Progenitor cell of endocrine pancreas (in vitro differentiated cells): ENCODE data around the gene PRM3. TPM values are rescaled to one million over a fixed set of nuclear protein-coding genes. Genes with fewer than 3 reads are reported as not detected.

ENCODE experiments used
- DNase-seq: peaks from one replicate; pipeline ENCODE4 v3.0.0; 2021; ENCODE audit warnings: low spot score; ENCODE audit not compliant: unreplicated experiment
- H3K27ac Mint-ChIP-seq: 2 replicates; pipeline ENCODE4 v1.8.0; 2021; ENCODE audit warnings: mild to moderate bottlenecking, moderate library complexity, mixed read lengths
- H3K27me3 Mint-ChIP-seq: 2 replicates; pipeline ENCODE4 v1.8.0; 2021; ENCODE audit warnings: mixed read lengths
- H3K36me3 Mint-ChIP-seq: 2 replicates; pipeline ENCODE4 v1.8.0; 2022; ENCODE audit warnings: mixed read lengths; ENCODE audit not compliant: insufficient read depth
- H3K4me1 Mint-ChIP-seq: 2 replicates; pipeline ENCODE4 v1.8.0; 2021; ENCODE audit warnings: low read depth, mixed read lengths
- H3K4me3 Mint-ChIP-seq: 2 replicates; pipeline ENCODE4 v1.8.0; 2021; ENCODE audit warnings: low read depth, mild to moderate bottlenecking, moderate library complexity, mixed read lengths
- H3K9me3 Mint-ChIP-seq: 2 replicates; pipeline ENCODE4 v1.8.0; 2021; ENCODE audit warnings: low read depth, mixed read lengths
- total RNA-seq: library from RNA; stranded (reverse); gene quantifications from 2 replicates; pipeline ENCODE4 v1.2.1, GENCODE V29; 2021
- TF ChIP-seq, protein P1 (sequence below): fragments of 200-600 bp; sonication (generic); IDR thresholded peaks from one replicate; pipeline ENCODE4 v1.5.0; 2021; ENCODE audit warnings: antibody characterized with exemption, mild to moderate bottlenecking; ENCODE audit not compliant: unreplicated experiment

Gene PRM3
- total RNA-seq, 1 donor from 2014 or later = not detected

DNA sequence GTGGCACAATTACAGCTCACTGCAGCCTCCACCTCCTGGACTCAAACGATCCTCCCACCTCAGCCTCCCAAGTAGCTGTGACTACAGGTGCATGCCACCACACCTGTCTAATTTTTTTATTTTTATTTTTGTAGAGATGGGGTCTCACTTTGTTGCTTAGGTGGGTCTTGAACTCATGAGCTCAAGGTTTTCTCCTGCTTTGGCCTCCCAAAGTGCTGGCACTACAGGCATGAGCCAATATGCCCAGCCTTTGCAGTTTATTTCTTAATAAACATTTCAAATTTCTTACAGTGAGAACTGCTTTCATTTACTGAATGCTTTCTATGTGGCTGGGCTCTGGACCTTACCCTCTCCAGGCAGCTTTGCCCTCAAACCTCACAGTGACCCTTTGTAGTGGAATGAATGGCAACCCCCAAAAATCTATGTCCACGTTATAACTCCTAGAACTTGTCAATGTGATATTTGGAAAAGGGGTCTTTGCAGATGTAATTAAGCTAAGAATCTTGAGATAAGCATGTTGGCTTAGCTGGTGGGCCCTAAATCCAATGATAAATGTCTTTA is 2.7 kb downstream of the PRM3 start:
- peaks cover 10% of the 10 kb centered on the region for H3K4me1 Mint-ChIP-seq
- TF ChIP-seq, protein P1, sequence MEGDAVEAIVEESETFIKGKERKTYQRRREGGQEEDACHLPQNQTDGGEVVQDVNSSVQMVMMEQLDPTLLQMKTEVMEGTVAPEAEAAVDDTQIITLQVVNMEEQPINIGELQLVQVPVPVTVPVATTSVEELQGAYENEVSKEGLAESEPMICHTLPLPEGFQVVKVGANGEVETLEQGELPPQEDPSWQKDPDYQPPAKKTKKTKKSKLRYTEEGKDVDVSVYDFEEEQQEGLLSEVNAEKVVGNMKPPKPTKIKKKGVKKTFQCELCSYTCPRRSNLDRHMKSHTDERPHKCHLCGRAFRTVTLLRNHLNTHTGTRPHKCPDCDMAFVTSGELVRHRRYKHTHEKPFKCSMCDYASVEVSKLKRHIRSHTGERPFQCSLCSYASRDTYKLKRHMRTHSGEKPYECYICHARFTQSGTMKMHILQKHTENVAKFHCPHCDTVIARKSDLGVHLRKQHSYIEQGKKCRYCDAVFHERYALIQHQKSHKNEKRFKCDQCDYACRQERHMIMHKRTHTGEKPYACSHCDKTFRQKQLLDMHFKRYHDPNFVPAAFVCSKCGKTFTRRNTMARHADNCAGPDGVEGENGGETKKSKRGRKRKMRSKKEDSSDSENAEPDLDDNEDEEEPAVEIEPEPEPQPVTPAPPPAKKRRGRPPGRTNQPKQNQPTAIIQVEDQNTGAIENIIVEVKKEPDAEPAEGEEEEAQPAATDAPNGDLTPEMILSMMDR = no peak
- no peak overlapping the region for H3K4me3 Mint-ChIP-seq
- no peaks in the 10 kb centered on the region for H3K9me3 Mint-ChIP-seq
- no peak overlapping the region for H3K27ac Mint-ChIP-seq
- DNase-seq = no peak
- H3K36me3 Mint-ChIP-seq = no peaks in the 10 kb centered on the region
- H3K27me3 Mint-ChIP-seq = no peaks in the 10 kb centered on the region

DNA sequence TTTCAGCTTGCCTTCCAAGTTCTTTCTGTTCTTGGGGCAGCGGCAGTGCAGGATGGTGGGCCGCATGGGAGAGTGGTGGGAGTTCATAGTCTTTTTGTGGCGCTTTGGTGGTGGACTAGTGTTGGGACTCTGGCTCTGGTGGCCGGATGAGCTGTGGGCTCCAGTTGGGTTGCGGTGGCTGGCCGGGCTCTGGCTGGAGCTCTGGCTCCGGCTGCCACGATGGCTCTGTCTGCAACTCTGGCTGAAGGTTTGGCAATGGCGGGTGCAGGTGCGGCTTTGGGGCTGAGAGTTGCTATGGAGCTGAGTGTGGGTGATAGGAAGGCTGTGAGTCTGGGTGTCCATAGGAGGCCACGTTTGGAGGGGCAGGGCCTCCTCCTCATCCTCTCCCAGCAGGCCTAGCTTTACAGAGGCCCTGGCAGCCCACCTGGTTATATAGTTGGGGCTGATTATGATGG is 4.5 kb downstream of the PRM3 start, which contains the start of gene TNP2:
TNP2 (minus strand) TSS at position 405 of the 455 bp plus-strand sequence; CDS start at position 342, 63 bp downstream.
- no peaks in the 10 kb centered on the region for H3K36me3 Mint-ChIP-seq
- H3K4me1 Mint-ChIP-seq = peaks cover 10% of the 10 kb centered on the region
- TF ChIP-seq, protein P1 = no peak
- H3K27me3 Mint-ChIP-seq = no peaks in the 10 kb centered on the region
- no peak for DNase-seq
- H3K4me3 Mint-ChIP-seq = no peak within 1 kb of the TSS
- H3K27ac Mint-ChIP-seq = no peak within 1 kb of the TSS
- H3K9me3 Mint-ChIP-seq = no peaks in the 10 kb centered on the region

DNA sequence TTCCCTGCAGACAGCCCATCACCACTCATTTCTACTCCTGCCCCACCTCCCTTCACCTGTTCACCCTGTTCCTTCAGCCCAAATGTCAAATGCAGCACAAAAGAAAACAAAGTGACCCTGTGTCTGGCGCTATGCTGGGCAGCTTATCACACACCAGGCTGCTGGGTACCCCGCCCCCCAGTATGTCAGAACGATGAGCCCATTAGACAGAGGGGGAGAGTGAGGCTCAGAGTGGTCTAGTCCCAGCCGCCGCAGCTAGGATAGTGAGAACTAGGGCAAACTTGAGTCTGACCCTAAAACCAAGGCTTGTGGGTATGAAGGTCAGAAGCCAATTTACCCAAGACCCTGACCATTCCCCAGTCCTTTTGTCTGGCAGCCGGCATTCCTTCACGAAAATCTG is 8.3 kb downstream of the PRM3 start:
- H3K27ac Mint-ChIP-seq = no peak overlapping the region
- H3K9me3 Mint-ChIP-seq = no peaks in the 10 kb centered on the region
- DNase-seq = no peak
- H3K36me3 Mint-ChIP-seq = no peaks in the 10 kb centered on the region
- H3K4me3 Mint-ChIP-seq = no peak overlapping the region
- H3K27me3 Mint-ChIP-seq = no peaks in the 10 kb centered on the region
- H3K4me1 Mint-ChIP-seq = peaks cover 10% of the 10 kb centered on the region
- TF ChIP-seq, protein P1 = no peak

DNA sequence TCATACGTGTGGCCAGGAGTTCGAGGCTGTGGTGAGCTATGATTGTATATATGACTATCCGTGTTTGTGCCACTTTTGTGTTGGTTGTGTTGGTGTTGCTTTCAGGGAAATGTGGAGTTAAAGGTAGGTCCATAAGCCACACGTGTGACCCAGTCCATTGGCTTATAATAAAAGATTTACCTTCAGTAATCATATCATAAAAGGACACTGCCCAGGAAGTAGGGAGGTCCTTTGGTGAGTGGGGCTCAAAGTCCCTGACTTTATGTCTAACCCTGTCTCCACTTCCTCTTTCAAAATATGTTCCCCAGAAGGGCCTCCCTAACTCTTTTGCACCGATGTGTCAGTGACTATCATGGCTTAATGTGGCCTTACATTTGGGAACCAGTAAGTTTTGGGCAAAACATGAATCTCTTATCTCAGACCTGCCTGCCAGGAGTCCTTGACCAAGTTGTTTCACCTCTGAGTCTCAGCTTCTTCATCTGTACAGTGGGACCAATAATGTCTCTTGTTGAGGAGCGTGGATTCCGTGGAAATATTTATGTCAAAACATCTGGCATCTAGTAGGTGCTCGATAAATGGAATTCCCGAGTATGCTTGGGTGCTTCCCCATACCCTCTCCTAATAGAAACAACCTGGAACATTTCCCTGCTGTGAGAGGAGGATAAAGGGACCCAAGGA is 9.1 kb downstream of the PRM3 start:
- TF ChIP-seq, protein P1 = no peak
- no peaks in the 10 kb centered on the region for H3K36me3 Mint-ChIP-seq
- no peak for DNase-seq
- peaks cover 13% of the 10 kb centered on the region for H3K4me1 Mint-ChIP-seq
- no peak overlapping the region for H3K4me3 Mint-ChIP-seq
- H3K27ac Mint-ChIP-seq = no peak overlapping the region
- peaks cover 3% of the 10 kb centered on the region for H3K27me3 Mint-ChIP-seq
- no peaks in the 10 kb centered on the region for H3K9me3 Mint-ChIP-seq

DNA sequence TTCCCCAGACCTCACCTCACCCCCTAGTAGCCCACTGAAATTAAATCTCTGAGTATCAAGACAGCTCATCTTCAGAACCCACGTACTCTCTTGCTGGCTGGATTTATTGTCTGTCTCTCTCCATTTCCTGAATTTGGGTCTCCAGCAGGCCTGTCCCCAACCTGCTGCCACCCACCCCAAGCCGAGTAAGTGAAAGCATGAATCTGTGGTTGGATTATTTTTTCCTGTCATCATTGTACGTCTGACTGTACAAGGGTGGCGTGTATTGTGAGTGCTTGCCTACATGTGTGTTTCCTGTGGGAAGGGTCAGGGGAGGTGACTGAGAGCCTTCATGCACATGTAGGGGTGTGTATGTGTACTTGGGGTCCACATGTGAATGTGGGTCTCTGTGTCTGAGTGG is 9.7 kb downstream of the PRM3 start:
- peaks cover 3% of the 10 kb centered on the region for H3K27me3 Mint-ChIP-seq
- no peak overlapping the region for H3K4me3 Mint-ChIP-seq

More for the DNA sequence above, 9.7 kb downstream of the PRM3 start:
- no peak for DNase-seq
- Mint-ChIP-seq H3K9me3 (no peaks in the 10 kb centered on the region), H3K4me1 (peaks cover 13% of the 10 kb centered on the region), H3K36me3 (no peaks in the 10 kb centered on the region), H3K27ac (no peak overlapping the region)
- TF ChIP-seq, protein P1 = no peak
